ENCODE results near the gene CD59.

GRCh38 chr11:33703234-33703633, 33.0 kb downstream of the CD59 start:
- no peak for TF ChIP-seq CTCF (IDR thresholded peaks at IDR 0.05 in 8 of 11, conservative IDR thresholded peaks at IDR 0.05 in 3 of 11)
- no peak for TF ChIP-seq POLR2AphosphoS5 (IDR thresholded peaks at IDR 0.05)
- TF ChIP-seq POLR2A (IDR thresholded peaks at IDR 0.05), result no peak
